HCT116 (cell line): ENCODE results near the gene GAGE2A. TPM values are rescaled to one million over a fixed set of nuclear protein-coding genes. Genes with fewer than 3 reads are reported as not detected.
"Not testable (repeated sequence)": the region's sequence is repeated elsewhere in the genome, so short reads cannot be mapped to it uniquely, and the experiment has no call there.

ENCODE experiments used
- ATAC-seq: fragments of 200-7000 bp; cut with Tn5 transposase; 2 replicates; pipeline ENCODE4 v1.9.1; 2020; ENCODE audit warnings: mild to moderate bottlenecking, moderate library complexity
- BruUV-seq: library from RNA; stranded (reverse); fragments of 400-500 nt; replicated peaks from 2 replicates; lab custom pipeline; 2021; lab: Mats Ljungman, UMichigan
- CTCF ChIA-PET: fragments of 300-600 bp; sonication (Branson Sonifier 250); formaldehyde crosslinking; loops from one replicate; lab custom pipeline; 2021; ENCODE audit warnings: antibody characterized with exemption; lab: Charles Lee
- POLR2A ChIA-PET: fragments of 300-600, 350-600 bp; sonication (Branson Sonifier 250); formaldehyde crosslinking; loops from one replicate; lab custom pipeline; 2021; ENCODE audit warnings: antibody characterized with exemption; lab: Charles Lee
- RAD21 ChIA-PET, 2 experiments: fragments of 300-600 bp; sonication (Branson Sonifier 250); formaldehyde crosslinking; loops; one replicate each; lab custom pipeline; 2023; ENCODE audit warnings: low total read pairs in 2 of 2; ENCODE audit not compliant: uncharacterized antibody in 2 of 2, unreplicated experiment in 2 of 2, low non-redundant PET in 1 of 2; lab: Charles Lee
- DNase-seq: peaks from one replicate; pipeline ENCODE4 v3.0.0-alpha.2; 2010; ENCODE audit warnings: low read depth, low spot score
- H2AFZ ChIP-seq: fragments of 200-600 bp; shearing (Covaris generic), sonication (generic); 2 replicates; pipeline ENCODE4 v1.6.1; 2017; ENCODE audit warnings: low read depth, mixed run types, mixed read lengths, antibody characterized with exemption, low read length; ENCODE audit not compliant: poor library complexity, severe bottlenecking
- H3K27ac ChIP-seq: 2 replicates; pipeline ENCODE4 v1.5.1; 2012; ENCODE audit warnings: low read depth, low read length
- H3K27me3 ChIP-seq: fragments of 200-600 bp; sonication (generic); 2 replicates; pipeline ENCODE4 v1.6.1; 2016; ENCODE audit warnings: mixed run types, low read length, mixed read lengths; ENCODE audit not compliant: insufficient read depth
- H3K36me3 ChIP-seq, 2 experiments: fragments of 200-500 bp in 1 of 2; fragments of 200-600 bp in 1 of 2; sonication (Bioruptor generic) in 1 of 2; sonication (generic) in 1 of 2; 2 replicates each; pipeline versions ENCODE4 v1.5.1 to v1.6.1; 2014 to 2016; ENCODE audit warnings: low read length in 2 of 2, inconsistent platforms in 1 of 2, mixed read lengths in 1 of 2, mixed run types in 1 of 2; ENCODE audit not compliant: insufficient read depth in 2 of 2, control insufficient read depth in 1 of 2
- H3K4me1 ChIP-seq, 2 experiments: fragments of 200-600 bp in 1 of 2; sonication (generic) in 1 of 2; 2 replicates each; pipeline versions ENCODE4 v1.5.1 to v1.6.1; 2012 to 2017; ENCODE audit warnings: low read length in 2 of 2, inconsistent platforms in 1 of 2, mild to moderate bottlenecking in 1 of 2, mixed read lengths in 1 of 2, mixed run types in 1 of 2, moderate library complexity in 1 of 2; ENCODE audit not compliant: insufficient read depth in 2 of 2, control insufficient read depth in 1 of 2
- H3K4me2 ChIP-seq: fragments of 200-600 bp; sonication (generic); 2 replicates; pipeline ENCODE4 v1.6.1; 2017; ENCODE audit warnings: mixed run types, low read length, mixed read lengths
- H3K4me3 ChIP-seq, 2 experiments: fragments of 200-600 bp in 1 of 2; sonication (generic) in 1 of 2; replicated peaks in 1 of 2; 2 replicates each; pipeline ENCODE4 v1.5.1; 2011 to 2016; ENCODE audit warnings: low read length in 2 of 2, control low read depth in 1 of 2, low read depth in 1 of 2, mild to moderate bottlenecking in 1 of 2, mixed read lengths in 1 of 2, mixed run types in 1 of 2
- H3K79me2 ChIP-seq: fragments of 200-600 bp; sonication (generic); 2 replicates; pipeline ENCODE4 v1.6.1; 2017; ENCODE audit warnings: mild to moderate bottlenecking, mixed run types, low read length, moderate library complexity, mixed read lengths; ENCODE audit not compliant: insufficient read depth
- H3K9ac ChIP-seq: fragments of 200-600 bp; sonication (generic); 2 replicates; pipeline ENCODE4 v1.6.1; 2016; ENCODE audit warnings: low read length, mixed read lengths
- H3K9me2 ChIP-seq: fragments of 200-600 bp; sonication (generic), shearing (Covaris generic); 2 replicates; pipeline ENCODE4 v1.6.1; 2017; ENCODE audit warnings: mixed run types, mild to moderate bottlenecking, moderate library complexity; ENCODE audit not compliant: insufficient read depth
- H3K9me3 ChIP-seq, 2 experiments: fragments of 200-500 bp in 1 of 2; fragments of 200-600 bp in 1 of 2; sonication (Bioruptor generic) in 1 of 2; sonication (generic) in 1 of 2; 2 replicates each; pipeline ENCODE4 v1.6.1; 2014 to 2017; ENCODE audit warnings: low read length in 2 of 2, mixed read lengths in 2 of 2, inconsistent platforms in 1 of 2, low read depth in 1 of 2, mild to moderate bottlenecking in 1 of 2, mixed run types in 1 of 2, moderate library complexity in 1 of 2; ENCODE audit not compliant: control insufficient read depth in 1 of 2, insufficient read depth in 1 of 2
- H4K20me1 ChIP-seq: fragments of 200-600 bp; sonication (generic), shearing (Covaris generic); 2 replicates; pipeline ENCODE4 v1.6.1; 2017; ENCODE audit warnings: mixed run types, mild to moderate bottlenecking, moderate library complexity; ENCODE audit not compliant: insufficient read depth
- intact Hi-C: fragments of 100-400 bp; cut with micrococcal nuclease; formaldehyde crosslinking; loops from 2 replicates; pipeline ENCODE4 v1.10.0; 2022
- total RNA-seq: library from RNA; stranded (reverse); gene quantifications from one replicate; pipeline ENCODE4 v1.2.1, GENCODE V29; 2021; ENCODE audit not compliant: unreplicated experiment

GAGE2A gene
- total RNA-seq, 1 experiment from 2014 or later = 0.52 TPM

DNA sequence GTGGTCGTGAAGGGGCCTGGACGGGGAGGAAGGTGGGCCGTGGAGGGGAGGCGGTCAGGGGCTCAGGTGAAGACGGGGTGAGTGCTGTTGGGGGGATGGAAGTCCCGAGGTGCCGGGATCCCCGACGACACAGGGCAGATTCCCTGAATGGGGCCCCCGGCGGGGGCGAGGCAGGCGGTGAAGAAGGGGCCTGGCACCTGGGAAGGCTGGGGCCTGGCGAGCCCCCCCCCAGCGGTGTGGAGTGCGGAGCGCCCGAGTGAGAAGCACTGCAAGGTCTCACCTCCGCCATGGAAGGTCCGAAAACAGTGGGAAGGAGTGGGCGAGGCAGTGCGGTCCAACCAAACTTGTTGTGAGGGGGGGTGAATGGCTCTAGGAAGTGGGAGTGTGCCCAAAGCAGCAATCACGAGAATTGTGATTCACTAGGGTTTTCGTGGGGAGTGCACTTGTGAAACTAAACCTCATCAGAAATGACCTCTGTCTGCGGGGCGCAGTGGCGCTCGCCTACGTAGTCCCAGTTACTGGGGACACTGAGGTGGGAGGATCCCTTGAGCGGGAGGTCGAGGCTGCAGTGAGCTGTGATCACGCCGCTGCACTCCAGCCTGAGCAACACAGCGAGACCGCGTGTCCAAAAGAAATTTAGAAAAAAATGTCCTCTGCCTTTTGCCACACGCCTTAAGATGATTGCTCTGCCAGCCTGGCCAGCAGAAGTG lies 628 bp downstream of the GAGE2A start:
- not testable (repeated sequence) for DNase-seq

DNA sequence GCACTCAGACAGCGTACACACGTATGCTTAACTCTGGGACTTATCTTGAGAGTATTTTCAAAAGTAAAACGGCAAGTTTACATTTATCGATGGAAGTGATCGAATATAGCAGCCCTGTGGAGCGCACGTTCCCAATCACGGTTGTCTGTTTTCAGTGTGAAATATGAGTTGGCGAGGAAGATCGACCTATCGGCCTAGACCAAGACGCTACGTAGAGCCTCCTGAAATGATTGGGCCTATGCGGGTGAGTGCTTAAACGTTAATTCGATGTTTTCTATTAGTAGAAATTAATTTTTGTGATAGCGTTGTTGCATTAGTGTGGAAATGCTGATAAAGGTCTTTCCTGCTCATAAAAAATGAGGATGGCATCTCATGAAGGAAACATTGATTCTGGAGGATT lies 1.2 kb downstream of the GAGE2A start:
- intact Hi-C loops = not testable (repeated sequence)

More for the DNA sequence above, 628 bp downstream of the GAGE2A start:
- ATAC-seq, H3K27ac ChIP-seq, H4K20me1 ChIP-seq, H2AFZ ChIP-seq, H3K36me3 ChIP-seq, H3K9me2 ChIP-seq, H3K79me2 ChIP-seq, intact Hi-C loops, H3K9me3 ChIP-seq, BruUV-seq, RAD21 ChIA-PET, POLR2A ChIA-PET, H3K4me3 ChIP-seq, H3K27me3 ChIP-seq, H3K4me1 ChIP-seq, CTCF ChIA-PET, H3K4me2 ChIP-seq, H3K9ac ChIP-seq: not testable (repeated sequence)

DNA sequence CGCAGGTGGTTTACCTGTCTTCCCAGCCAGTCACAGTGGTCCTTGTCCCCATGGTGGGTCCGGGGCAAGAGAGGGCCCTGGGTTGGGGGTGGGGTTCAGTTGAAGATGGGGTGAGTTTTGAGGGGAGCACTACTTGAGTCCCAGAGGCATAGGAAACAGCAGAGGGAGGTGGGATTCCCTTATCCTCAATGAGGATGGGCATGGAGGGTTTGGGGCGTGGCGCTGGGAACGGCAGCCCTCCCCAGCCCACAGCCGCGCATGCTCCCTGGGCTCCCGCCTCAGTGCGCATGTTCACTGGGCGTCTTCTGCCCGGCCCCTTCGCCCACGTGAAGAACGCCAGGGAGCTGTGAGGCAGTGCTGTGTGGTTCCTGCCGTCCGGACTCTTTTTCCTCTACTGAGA lies 9.4 kb downstream of the GAGE2A start, which contains the start of gene GAGE1:
TSS of gene GAGE1 (plus strand) at position 301 of the 400 bp plus-strand sequence. CDS start 1,155 bp downstream, outside the sequence.
- H3K9me2 ChIP-seq, H3K27me3 ChIP-seq, BruUV-seq, CTCF ChIA-PET, H4K20me1 ChIP-seq, H3K9ac ChIP-seq, intact Hi-C loops, H2AFZ ChIP-seq, H3K4me1 ChIP-seq, H3K9me3 ChIP-seq, H3K4me2 ChIP-seq, POLR2A ChIA-PET, H3K79me2 ChIP-seq, RAD21 ChIA-PET, H3K27ac ChIP-seq, DNase-seq, H3K36me3 ChIP-seq, H3K4me3 ChIP-seq, ATAC-seq: not testable (repeated sequence)

More for the DNA sequence above, 1.2 kb downstream of the GAGE2A start:
- BruUV-seq, H3K9me3 ChIP-seq, H3K4me3 ChIP-seq, H3K27ac ChIP-seq, H3K36me3 ChIP-seq, CTCF ChIA-PET, H3K27me3 ChIP-seq, ATAC-seq, H3K9ac ChIP-seq, POLR2A ChIA-PET, RAD21 ChIA-PET, DNase-seq, H3K9me2 ChIP-seq, H4K20me1 ChIP-seq, H3K79me2 ChIP-seq, H2AFZ ChIP-seq, H3K4me1 ChIP-seq, H3K4me2 ChIP-seq: not testable (repeated sequence)
